Astrocyte of the cerebellum (primary cell): ENCODE results near the gene SLC45A1.

ENCODE experiments used
- DNase-seq: peaks from one replicate; pipeline ENCODE4 v3.0.0-alpha.2; 2011; ENCODE audit warnings: low read depth
- H3K4me3 ChIP-seq: 2 replicates; pipeline ENCODE4 v1.5.1; 2011; ENCODE audit warnings: mild to moderate bottlenecking, low read depth, low read length, moderate library complexity
- in situ Hi-C: cut with HindIII; loops from 2 replicates; pipeline ENCODE4 v1.10.0; 2017; ENCODE audit warnings: low sequenced_read_pairs
- TF ChIP-seq, protein P1 (sequence below): IDR thresholded peaks from 2 replicates; pipeline ENCODE4 v1.5.1; 2012; ENCODE audit warnings: low read length, low read depth, moderate library complexity, mild to moderate bottlenecking; ENCODE audit errors: missing control alignments

The SLC45A1 gene

DNA sequence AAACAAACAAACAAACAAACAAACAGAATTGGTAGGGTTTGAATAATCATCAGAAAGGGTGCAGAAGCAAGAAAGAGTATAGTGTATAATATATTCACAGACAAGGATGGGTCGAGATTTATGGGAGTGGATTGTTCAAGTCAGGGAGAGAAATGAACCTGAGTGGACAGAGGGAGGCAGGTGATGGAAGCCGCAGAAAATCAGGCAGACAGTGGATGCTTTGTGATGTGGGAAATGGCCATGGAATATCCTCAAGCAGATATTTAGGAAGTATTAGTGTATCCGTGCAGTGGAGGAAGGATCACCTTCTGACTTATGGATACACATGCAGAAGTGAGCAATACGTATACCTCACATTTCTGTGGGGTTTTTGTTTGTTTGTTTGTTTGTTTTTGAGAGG is 14.0 kb upstream of the SLC45A1 start:
- in situ Hi-C loops: loop anchor here (5.0 kb wide), 2 partner anchors 52 to 97 kb away; no protein-coding TSS in a partner anchor
- H3K4me3 ChIP-seq: no peak overlapping the region
- no peak for DNase-seq
- TF ChIP-seq, protein P1, sequence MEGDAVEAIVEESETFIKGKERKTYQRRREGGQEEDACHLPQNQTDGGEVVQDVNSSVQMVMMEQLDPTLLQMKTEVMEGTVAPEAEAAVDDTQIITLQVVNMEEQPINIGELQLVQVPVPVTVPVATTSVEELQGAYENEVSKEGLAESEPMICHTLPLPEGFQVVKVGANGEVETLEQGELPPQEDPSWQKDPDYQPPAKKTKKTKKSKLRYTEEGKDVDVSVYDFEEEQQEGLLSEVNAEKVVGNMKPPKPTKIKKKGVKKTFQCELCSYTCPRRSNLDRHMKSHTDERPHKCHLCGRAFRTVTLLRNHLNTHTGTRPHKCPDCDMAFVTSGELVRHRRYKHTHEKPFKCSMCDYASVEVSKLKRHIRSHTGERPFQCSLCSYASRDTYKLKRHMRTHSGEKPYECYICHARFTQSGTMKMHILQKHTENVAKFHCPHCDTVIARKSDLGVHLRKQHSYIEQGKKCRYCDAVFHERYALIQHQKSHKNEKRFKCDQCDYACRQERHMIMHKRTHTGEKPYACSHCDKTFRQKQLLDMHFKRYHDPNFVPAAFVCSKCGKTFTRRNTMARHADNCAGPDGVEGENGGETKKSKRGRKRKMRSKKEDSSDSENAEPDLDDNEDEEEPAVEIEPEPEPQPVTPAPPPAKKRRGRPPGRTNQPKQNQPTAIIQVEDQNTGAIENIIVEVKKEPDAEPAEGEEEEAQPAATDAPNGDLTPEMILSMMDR: no peak

DNA sequence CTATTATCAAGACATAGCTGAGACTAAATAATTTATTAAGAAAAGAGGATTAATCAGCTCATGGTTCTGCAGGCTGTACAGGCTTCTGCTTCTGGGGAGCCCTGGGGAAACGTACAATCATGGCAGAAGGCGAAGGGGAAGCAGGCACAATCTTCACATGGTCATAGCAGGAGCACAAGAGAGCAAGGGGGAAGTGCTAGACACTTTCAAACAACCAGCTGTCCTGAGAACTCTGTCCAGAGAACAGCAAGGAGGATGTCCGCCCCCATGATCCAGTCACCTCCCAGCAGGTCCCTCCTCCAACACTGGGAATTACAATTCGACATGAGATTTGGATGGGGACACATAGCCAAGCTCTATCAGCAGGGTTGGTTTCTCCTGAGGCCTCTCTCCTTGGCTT is 10.3 kb upstream of the SLC45A1 start:
- TF ChIP-seq, protein P1: no peak
- in situ Hi-C loops: no loop called here
- no peak for DNase-seq
- no peak overlapping the region for H3K4me3 ChIP-seq

DNA sequence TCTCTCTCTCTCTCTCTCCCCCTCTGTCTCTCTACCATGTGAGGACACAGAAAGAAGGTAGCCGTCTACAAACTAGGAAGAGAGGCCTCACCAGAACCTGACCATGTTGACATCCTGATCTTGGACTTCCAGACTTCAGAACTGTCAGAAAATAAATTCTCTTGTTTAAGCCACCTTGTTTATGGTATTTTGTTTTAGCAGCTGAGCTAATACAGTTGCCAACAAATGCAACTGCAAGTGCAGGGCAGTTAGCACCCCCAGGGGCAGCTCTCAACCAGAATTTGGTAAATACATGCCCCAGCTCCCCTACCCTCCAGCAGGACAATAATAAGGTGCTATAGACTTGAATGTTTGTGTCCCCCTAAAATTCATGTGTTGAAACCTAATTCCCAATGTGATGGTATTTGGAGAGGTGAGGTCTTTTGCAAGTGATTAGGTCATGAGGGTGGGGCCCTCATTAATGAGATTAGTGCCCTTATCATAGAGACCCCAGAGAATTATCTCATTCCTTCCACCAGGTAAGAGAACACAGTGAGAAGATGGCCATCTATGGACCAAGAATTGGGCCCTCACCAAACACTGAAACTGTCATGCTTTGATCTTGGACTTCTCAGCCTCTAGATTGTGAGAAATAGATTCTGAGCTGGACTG is 6.7 kb upstream of the SLC45A1 start:
- H3K4me3 ChIP-seq: no peak overlapping the region
- TF ChIP-seq, protein P1: no peak
- no peak for DNase-seq
- in situ Hi-C loops: no loop called here

DNA sequence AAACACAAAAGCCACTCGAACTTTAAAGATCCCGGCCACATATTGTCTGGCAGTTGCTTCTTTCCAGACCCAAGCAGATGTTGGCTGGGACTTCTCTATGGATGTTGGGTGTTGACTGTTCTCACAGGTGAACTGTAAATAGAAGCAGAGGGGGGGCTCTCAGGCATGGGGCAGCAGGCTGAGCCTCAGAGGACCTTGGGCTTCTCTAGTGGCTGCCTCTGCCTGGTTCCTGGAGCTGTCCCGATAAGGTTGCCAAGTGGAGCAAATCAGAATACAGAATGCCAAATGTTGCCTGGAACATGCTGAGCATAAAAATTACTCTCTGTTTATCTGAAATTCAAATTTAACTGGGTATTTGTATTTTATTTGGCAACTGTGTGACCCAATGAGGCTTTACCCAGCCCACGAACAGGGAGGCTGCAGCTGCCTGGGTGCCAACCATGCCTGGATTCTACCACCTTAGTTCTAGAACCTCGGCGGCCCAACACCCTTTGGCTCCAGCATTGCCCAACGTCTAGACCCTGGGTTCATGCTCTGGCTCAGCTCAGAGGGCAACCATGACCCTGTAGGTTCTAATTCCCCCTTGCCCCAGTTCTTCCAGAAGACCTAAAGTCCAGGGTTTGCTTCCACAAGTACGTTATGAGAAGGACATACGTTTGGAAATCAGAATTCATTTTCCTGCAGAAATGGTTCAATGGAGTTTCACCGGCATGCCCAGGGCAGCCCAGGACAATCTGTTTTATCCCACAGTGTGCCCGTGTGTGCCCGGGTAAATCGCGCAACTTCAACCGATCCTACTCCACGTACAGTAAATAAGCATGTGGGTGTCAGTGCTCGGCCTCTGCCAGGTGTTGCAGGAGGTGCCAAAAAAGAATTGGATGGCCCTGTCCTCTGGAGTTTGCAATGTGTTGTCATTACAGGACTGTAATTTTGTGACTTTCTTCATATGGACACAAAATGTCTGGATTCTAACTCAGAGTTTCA is 5.4 kb upstream of the SLC45A1 start:
- in situ Hi-C loops: no loop called here
- TF ChIP-seq, protein P1: no peak
- DNase-seq: no peak
- H3K4me3 ChIP-seq: no peak overlapping the region

DNA sequence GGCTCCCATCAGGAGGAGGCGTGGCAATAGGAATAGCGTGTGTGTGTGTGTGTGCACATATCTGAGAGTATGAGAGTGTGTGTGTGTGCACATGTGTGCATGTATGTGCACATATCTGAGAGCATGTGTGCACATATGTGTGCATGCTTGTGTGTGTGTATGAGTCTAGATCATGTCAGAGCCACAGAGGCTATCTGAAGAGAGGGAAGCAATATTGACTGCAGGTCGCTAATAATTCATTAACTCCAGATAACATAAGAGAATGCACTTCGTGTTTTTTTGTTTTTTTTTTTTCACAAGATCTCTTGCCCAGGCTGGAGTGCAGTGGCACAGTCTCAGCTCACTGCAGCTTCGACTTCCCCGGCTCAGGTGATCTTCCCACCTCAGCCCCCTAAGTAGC is 4.7 kb upstream of the SLC45A1 start:
- no peak overlapping the region for H3K4me3 ChIP-seq
- TF ChIP-seq, protein P1: no peak
- in situ Hi-C loops: no loop called here
- DNase-seq: no peak

DNA sequence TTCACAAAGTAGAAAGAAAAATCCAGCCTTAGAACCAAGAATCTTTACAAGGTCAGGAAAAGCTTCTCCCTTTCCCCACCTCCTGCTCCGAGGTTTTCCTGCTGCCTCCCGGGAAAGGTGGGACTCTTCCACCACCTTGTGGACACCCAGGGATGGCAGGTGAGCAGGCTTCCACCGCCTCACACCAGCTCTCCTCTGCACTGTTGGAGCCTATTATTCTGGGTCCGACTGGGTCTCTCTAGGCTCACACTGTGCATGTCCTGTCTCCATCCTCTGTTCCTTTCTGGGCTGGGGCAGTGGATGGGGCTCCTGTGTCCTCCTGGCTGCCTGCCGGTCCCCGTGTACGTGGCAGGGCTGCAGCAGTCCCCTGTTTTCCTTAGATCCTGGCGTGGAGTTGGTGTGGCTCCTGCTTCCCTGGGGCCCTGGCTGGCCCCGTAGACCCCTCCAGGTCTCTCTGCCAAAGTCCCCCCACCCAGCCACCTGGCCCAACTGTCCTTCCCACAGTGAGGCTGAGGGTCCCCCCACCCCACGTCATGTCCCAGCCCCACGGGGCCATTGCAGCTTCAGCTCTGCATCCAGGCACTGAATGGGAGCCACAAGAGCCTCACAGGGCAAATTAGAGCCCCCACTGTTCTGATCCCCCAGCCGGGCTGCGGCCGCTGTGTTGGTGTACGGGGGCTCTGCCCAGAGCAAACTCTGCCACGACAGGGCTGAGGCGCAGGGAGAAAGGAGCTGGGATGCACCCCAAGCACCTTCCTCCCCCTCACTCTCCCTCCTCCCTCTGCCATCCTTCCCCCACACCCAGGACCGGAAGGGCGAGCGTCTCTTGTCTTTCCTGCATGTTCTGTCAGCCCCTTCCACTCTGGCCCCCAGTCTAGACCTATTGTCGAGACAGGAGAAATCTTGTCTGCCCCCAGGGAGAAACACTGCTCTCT is 3.3 kb upstream of the SLC45A1 start:
- no peak overlapping the region for H3K4me3 ChIP-seq
- in situ Hi-C loops: no loop called here
- DNase-seq: peak; percentile 70
- TF ChIP-seq, protein P1: peak; percentile 93
